HepG2 (cell line): ENCODE data around the gene MAP2K5. TPM values are rescaled to one million over a fixed set of nuclear protein-coding genes. Genes with fewer than 3 reads are reported as not detected.

ENCODE experiments used
- FOXJ3 ChIP-seq: sonication (generic); formaldehyde crosslinking; IDR thresholded peaks from 2 replicates; pipeline ENCODE4 v1.4.0; 2020; ENCODE audit warnings: missing genetic modification reagents, mild to moderate bottlenecking, borderline replicate concordance
- JUN ChIP-seq: sonication (generic); formaldehyde crosslinking; IDR thresholded peaks from 2 replicates; pipeline ENCODE4 v1.4.0; 2020; ENCODE audit warnings: mild to moderate bottlenecking, missing genetic modification reagents
- SMYD3 ChIP-seq: sonication (generic); formaldehyde crosslinking; IDR thresholded peaks from 2 replicates; pipeline ENCODE4 v1.8.1; 2023; ENCODE audit warnings: mild to moderate bottlenecking, missing genetic modification reagents
- TEAD3 ChIP-seq: optimal IDR thresholded peaks from 2 replicates; pipeline ENCODE3; 2016; ENCODE audit warnings: borderline replicate concordance
- ZNF253 ChIP-seq: sonication (generic); formaldehyde crosslinking; IDR thresholded peaks from 2 replicates; pipeline ENCODE4 v1.8.0; 2022; ENCODE audit warnings: mild to moderate bottlenecking, missing genetic modification reagents, borderline replicate concordance
- ZNF383 ChIP-seq: sonication (generic); formaldehyde crosslinking; IDR thresholded peaks from 2 replicates; pipeline ENCODE4 v1.4.0; 2020; ENCODE audit warnings: missing genetic modification reagents, mild to moderate bottlenecking, borderline replicate concordance
- ZNF468 ChIP-seq: sonication (generic); formaldehyde crosslinking; IDR thresholded peaks from 2 replicates; pipeline ENCODE4 v1.8.0; 2022; ENCODE audit warnings: mild to moderate bottlenecking, moderate library complexity, missing genetic modification reagents
- ZNF724P ChIP-seq: sonication (generic); formaldehyde crosslinking; IDR thresholded peaks from 2 replicates; pipeline ENCODE4 v1.8.0; 2022; ENCODE audit warnings: missing genetic modification reagents, borderline replicate concordance
- ZNF772 ChIP-seq: sonication (generic); formaldehyde crosslinking; IDR thresholded peaks from 2 replicates; pipeline ENCODE4 v1.5.0; 2020; ENCODE audit warnings: mild to moderate bottlenecking, missing genetic modification reagents
- ZSCAN29 ChIP-seq: sonication (generic); formaldehyde crosslinking; conservative IDR thresholded peaks from 2 replicates; pipeline ENCODE4 v1.4.0; 2020; ENCODE audit warnings: mild to moderate bottlenecking, missing genetic modification reagents
- ZSCAN9 ChIP-seq: IDR thresholded peaks from 2 replicates; pipeline ENCODE4 v1.6.1; 2016; ENCODE audit warnings: borderline replicate concordance
- polyA plus RNA-seq, 8 experiments: library from polyadenylated mRNA; depleted of rRNA in 3 of 8; stranded (reverse) in 7 of 8; unstranded in 1 of 8; fragments of >200 nt; fragmentation: Illumina TruSeq in 4 of 8; extraction: Trizol in 4 of 8; gene quantifications; 2 replicates each; pipeline versions ENCODE4 v1.2.1 to v1.2.3, GENCODE V29; 2011 to 2016; ENCODE audit warnings: low read depth in 4 of 8, missing spikeins in 1 of 8, mixed read lengths in 1 of 8; ENCODE audit not compliant: insufficient read depth in 1 of 8
- total RNA-seq, 5 experiments: library from RNA; depleted of rRNA; stranded (reverse); fragments of >200 nt; fragmentation: Illumina TruSeq; extraction: Trizol; gene quantifications; 2 replicates each; pipeline ENCODE4 v1.2.3, GENCODE V29; 2016; ENCODE audit warnings: low read depth in 1 of 5
- TF ChIP-seq, protein P1 (sequence below), 2 experiments: sonication (generic) in 1 of 2; formaldehyde crosslinking in 1 of 2; IDR thresholded peaks; 2 replicates each; pipeline versions ENCODE4 v1.5.1 to v1.6.1; 2011 to 2020; ENCODE audit warnings: borderline replicate concordance in 1 of 2, low read depth in 1 of 2, low read length in 1 of 2, mild to moderate bottlenecking in 1 of 2, missing genetic modification reagents in 1 of 2, moderate library complexity in 1 of 2
- TF ChIP-seq, protein P2 (sequence below): sonication (generic); formaldehyde crosslinking; IDR thresholded peaks from 2 replicates; pipeline ENCODE4 v1.5.0; 2020; ENCODE audit warnings: mild to moderate bottlenecking, missing genetic modification reagents, moderate library complexity
- TF ChIP-seq, protein P3 (sequence below): sonication (generic); formaldehyde crosslinking; IDR thresholded peaks from 2 replicates; pipeline ENCODE4 v1.5.0; 2020; ENCODE audit warnings: mild to moderate bottlenecking, missing genetic modification reagents
- TF ChIP-seq, protein P4 (sequence below): sonication (generic); formaldehyde crosslinking; conservative IDR thresholded peaks from 2 replicates; pipeline ENCODE4 v1.4.0; 2020; ENCODE audit warnings: mild to moderate bottlenecking, missing genetic modification reagents, moderate library complexity

The MAP2K5 gene
- total and polyA plus RNA-seq, 2 of the 13 experiments (the other 11 are each of a cell fraction or from before 2014, with no cell fraction given): 4.0 to 4.3 TPM

DNA sequence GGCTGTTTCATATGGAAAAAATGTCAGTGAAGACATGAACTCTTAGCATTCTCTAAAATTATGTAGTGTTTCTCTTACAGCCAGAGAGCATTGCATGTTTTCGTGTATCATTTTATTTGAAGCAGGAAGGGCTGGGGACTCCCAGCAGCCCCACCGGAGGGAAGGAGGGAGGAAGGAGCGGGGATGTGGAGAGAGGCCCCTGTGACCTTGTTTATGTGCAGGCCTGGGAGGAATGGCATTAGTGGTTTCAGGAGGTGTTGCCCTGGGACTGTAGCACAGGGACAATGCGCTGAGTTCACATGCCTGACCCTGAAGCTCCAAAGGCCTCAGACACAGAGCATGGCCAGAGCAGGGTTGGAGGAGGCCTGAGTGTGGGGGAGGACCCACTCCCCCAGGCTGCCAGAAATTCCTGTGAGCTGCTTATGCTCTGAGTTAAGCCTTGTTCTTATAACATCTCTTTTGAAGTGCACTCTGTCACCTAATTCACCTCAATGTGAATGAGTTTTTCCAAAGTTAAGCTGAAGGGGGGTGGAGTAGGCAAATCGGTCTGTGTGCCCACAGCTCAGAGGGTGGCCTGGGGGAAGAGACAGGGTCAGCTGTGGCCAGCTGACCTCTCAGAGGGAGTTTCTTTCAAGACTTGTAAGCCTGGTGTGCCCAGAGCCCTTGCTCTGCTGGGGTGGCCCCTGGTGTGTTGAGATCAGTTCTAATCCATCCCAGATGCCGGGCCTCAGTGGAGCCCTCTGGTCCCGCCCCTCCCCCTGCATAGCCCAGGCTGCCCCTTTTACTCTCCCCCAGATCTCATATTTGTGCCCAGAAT lies 301.3 kb downstream of the MAP2K5 start (continued):
- TF ChIP-seq, protein P1, sequence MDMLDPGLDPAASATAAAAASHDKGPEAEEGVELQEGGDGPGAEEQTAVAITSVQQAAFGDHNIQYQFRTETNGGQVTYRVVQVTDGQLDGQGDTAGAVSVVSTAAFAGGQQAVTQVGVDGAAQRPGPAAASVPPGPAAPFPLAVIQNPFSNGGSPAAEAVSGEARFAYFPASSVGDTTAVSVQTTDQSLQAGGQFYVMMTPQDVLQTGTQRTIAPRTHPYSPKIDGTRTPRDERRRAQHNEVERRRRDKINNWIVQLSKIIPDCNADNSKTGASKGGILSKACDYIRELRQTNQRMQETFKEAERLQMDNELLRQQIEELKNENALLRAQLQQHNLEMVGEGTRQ (IDR thresholded peaks at IDR 0.05; ENCODE audit: low read depth, low read length): no peak
- TF ChIP-seq, protein P1 (CRISPR knock-in tag; IDR thresholded peaks at IDR 0.05; ENCODE audit: borderline replicate concordance): no peak
- TF ChIP-seq ZSCAN9: 0 out of 2 replicates have a peak, but pooled peaks have one; percentile 23
- peak; percentile 86 for TF ChIP-seq TEAD3
- TF ChIP-seq FOXJ3 (CRISPR knock-in tag): peak; percentile 39; the same call in 1 of the 2 replicates
- peak; percentile 37; the same call in 1 of the 2 replicates for TF ChIP-seq JUN
- 0 out of 2 replicates have a peak, but pooled peaks have one; percentile 43 for TF ChIP-seq ZNF724P (CRISPR knock-in tag)
- 0 out of 2 replicates have a peak, but pooled peaks have one; percentile 56 for TF ChIP-seq ZNF468 (CRISPR knock-in tag)
- TF ChIP-seq, protein P2, sequence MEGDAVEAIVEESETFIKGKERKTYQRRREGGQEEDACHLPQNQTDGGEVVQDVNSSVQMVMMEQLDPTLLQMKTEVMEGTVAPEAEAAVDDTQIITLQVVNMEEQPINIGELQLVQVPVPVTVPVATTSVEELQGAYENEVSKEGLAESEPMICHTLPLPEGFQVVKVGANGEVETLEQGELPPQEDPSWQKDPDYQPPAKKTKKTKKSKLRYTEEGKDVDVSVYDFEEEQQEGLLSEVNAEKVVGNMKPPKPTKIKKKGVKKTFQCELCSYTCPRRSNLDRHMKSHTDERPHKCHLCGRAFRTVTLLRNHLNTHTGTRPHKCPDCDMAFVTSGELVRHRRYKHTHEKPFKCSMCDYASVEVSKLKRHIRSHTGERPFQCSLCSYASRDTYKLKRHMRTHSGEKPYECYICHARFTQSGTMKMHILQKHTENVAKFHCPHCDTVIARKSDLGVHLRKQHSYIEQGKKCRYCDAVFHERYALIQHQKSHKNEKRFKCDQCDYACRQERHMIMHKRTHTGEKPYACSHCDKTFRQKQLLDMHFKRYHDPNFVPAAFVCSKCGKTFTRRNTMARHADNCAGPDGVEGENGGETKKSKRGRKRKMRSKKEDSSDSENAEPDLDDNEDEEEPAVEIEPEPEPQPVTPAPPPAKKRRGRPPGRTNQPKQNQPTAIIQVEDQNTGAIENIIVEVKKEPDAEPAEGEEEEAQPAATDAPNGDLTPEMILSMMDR (CRISPR knock-in tag): peak; percentile 6; the same call in 1 of the 2 replicates
- TF ChIP-seq, protein P3, sequence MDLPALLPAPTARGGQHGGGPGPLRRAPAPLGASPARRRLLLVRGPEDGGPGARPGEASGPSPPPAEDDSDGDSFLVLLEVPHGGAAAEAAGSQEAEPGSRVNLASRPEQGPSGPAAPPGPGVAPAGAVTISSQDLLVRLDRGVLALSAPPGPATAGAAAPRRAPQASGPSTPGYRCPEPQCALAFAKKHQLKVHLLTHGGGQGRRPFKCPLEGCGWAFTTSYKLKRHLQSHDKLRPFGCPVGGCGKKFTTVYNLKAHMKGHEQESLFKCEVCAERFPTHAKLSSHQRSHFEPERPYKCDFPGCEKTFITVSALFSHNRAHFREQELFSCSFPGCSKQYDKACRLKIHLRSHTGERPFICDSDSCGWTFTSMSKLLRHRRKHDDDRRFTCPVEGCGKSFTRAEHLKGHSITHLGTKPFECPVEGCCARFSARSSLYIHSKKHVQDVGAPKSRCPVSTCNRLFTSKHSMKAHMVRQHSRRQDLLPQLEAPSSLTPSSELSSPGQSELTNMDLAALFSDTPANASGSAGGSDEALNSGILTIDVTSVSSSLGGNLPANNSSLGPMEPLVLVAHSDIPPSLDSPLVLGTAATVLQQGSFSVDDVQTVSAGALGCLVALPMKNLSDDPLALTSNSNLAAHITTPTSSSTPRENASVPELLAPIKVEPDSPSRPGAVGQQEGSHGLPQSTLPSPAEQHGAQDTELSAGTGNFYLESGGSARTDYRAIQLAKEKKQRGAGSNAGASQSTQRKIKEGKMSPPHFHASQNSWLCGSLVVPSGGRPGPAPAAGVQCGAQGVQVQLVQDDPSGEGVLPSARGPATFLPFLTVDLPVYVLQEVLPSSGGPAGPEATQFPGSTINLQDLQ (CRISPR knock-in tag): no peak
- no peak; the same call in 1 of the 2 replicates for TF ChIP-seq ZNF772 (CRISPR knock-in tag)
- TF ChIP-seq SMYD3: no peak
- no peak for TF ChIP-seq ZNF253 (CRISPR knock-in tag)
- no peak for TF ChIP-seq ZNF383 (CRISPR knock-in tag)
- TF ChIP-seq ZSCAN29 (CRISPR knock-in tag): 0 out of 2 replicates have a peak, but pooled peaks have one; percentile 57
- TF ChIP-seq, protein P4, sequence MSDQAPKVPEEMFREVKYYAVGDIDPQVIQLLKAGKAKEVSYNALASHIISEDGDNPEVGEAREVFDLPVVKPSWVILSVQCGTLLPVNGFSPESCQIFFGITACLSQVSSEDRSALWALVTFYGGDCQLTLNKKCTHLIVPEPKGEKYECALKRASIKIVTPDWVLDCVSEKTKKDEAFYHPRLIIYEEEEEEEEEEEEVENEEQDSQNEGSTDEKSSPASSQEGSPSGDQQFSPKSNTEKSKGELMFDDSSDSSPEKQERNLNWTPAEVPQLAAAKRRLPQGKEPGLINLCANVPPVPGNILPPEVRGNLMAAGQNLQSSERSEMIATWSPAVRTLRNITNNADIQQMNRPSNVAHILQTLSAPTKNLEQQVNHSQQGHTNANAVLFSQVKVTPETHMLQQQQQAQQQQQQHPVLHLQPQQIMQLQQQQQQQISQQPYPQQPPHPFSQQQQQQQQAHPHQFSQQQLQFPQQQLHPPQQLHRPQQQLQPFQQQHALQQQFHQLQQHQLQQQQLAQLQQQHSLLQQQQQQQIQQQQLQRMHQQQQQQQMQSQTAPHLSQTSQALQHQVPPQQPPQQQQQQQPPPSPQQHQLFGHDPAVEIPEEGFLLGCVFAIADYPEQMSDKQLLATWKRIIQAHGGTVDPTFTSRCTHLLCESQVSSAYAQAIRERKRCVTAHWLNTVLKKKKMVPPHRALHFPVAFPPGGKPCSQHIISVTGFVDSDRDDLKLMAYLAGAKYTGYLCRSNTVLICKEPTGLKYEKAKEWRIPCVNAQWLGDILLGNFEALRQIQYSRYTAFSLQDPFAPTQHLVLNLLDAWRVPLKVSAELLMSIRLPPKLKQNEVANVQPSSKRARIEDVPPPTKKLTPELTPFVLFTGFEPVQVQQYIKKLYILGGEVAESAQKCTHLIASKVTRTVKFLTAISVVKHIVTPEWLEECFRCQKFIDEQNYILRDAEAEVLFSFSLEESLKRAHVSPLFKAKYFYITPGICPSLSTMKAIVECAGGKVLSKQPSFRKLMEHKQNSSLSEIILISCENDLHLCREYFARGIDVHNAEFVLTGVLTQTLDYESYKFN (CRISPR knock-in tag): peak; percentile 82
